CD4-positive, alpha-beta T cell treated with Interleukin-12 subunit alpha and Interleukin-12 subunit beta, for 1 hour (primary cell): ENCODE measurements around the gene NR5A2.
A peak's percentile ranks its signal among the peaks of the same experiment; 100 is the strongest.

ENCODE experiments used
- DNase-seq: peaks from one replicate; pipeline ENCODE4 v3.0.0-alpha.2; 2020

The NR5A2 gene

DNA sequence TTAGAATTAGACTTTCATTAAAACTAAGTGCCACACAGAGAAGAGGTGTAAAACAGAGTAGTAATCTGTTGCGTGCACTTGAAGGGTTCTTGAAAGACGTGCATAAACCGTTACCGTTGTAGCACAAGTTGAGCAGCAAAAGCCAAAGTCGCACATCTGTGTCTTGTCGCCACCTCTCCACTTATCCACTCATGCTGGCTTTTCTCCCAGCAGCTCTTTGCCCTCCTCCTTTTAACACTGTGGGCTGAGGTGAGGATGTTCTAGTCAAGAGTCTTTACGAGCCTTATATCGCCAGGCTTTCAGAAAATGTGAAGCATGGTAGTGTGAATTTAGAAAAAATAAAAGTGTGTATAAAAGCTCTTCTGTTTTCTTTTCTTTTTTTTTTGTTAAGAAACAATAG is 48.0 kb downstream of the NR5A2 start:
- no peak for DNase-seq

DNA sequence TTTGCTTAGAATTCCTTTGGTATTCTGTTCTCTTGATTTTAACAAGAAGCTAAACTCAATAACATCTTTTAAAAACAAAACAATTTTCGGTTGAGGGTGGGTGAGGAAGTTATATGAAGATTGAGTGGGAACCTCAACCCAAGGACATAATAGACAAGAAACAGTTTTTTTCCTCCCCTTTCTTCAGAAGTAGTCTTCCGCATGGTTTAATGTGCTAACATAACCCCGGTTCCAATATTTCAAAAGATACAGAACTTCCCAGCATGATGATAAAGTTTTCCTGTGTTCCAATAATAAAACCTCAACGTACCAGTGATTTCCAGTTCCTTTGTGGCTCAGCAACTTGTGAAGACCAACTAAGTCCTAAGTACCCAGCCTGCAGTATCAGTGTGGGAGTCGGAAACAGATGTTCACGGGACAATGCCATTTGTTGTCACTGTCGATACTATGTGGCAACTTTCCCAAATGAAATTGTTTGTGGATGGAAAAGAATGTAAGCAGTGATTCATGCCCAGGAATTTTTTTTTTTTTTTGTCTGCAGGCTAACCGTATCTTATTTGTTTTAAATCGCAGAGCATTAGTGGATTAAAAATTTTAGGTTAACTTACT is 48.5 kb downstream of the NR5A2 start:
- DNase-seq = no peak

DNA sequence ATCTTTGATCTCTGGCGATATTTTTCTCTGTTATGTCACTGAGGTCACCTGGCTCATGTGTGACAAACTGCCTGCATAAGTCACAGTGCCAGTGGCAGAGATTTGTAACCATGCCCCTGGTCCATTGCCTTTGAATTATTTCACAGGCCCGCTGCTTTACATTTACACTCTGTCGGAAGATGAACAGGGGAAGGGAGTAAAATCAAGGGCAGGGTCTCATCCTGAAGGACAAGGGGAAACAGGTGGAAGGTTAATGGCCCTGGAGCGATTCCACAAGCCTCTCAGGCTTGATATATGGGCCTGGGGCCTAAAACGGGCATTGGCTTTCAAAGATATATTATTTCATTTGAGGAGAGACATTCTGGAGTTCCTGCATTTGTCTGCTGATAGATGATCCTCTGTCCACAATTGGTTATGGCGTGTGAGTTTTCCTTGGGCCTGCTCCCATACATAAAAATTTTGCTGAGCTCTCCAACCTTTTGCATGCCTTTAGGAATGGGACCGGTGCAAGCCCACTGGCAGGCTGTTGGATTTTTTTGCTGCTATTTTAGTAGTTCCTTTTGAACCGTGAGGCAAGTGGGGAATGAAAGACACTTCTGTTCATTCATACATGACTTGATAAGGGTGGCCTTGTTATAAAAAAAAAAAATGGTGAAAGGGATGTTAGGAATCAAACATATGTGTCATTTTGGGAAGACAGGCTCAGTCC is 51.9 kb downstream of the NR5A2 start:
- DNase-seq = no peak

DNA sequence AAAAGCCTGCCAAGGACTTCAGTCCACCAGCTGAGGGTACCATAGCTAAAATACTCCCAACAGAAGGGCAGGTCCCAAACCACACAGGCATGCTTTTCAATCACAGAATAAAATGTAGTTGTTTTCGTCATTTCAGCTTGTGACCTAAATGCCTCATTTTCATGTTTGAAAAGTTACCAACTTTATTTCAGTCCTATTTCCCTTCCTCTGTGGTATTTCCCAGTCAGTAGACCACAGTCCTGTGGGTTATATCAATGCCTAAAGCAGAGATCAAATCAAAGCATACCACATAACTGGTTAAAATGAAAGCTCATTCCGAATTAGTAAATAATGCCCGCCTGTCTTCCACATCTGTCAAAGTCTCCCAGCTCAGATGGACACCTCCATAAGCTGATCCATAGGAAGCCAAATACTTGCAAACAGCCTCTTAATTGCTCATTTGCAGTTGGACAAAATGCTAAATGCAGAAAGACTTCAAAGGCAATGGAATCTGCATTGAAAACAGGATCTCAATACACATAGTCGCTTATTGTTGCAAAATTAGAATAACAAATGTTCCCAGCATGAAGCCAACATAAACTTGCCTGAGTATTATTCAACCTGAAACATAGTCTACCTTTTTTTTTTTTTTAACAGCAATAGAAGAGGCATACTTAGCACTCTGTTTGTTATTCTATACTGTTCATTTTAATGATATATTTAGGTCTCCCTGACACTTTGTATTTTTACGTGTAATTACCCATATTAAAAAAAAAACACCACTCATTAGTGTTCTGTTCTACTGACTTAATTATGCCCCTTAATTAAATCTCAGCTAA is 53.9 kb downstream of the NR5A2 start:
- DNase-seq = no peak

DNA sequence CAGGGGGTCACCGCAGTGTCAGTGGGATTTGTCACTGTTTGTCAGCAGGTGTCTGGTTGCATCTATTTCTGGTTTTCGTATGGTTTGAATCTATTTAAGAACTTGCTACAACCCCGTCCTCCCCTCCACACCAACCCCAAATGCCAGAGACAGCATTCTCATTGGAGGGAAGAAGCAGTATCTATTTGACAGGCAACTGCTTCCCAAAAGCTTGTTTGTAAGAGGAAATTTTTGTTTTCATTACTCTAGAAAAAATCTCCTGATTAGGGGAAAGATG is 54.4 kb downstream of the NR5A2 start:
- DNase-seq = no peak

DNA sequence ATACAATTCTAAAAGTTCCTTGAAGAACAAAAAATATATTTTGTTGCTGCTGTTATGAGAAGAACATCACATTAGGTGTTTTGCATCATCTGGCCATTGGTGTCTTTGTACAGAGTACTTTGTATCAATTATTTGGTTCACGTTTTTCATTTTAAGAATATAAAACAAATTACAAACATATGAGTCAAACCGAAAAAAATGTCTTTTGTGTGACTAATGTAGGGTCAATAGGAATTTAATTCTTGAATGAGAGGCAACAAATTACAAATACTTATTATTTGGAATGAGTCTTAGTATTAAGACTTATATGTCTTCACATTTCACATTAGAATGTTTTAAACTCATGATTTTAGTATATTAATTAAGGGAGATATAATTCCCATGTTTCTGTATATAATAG is 54.8 kb downstream of the NR5A2 start:
- no peak for DNase-seq

DNA sequence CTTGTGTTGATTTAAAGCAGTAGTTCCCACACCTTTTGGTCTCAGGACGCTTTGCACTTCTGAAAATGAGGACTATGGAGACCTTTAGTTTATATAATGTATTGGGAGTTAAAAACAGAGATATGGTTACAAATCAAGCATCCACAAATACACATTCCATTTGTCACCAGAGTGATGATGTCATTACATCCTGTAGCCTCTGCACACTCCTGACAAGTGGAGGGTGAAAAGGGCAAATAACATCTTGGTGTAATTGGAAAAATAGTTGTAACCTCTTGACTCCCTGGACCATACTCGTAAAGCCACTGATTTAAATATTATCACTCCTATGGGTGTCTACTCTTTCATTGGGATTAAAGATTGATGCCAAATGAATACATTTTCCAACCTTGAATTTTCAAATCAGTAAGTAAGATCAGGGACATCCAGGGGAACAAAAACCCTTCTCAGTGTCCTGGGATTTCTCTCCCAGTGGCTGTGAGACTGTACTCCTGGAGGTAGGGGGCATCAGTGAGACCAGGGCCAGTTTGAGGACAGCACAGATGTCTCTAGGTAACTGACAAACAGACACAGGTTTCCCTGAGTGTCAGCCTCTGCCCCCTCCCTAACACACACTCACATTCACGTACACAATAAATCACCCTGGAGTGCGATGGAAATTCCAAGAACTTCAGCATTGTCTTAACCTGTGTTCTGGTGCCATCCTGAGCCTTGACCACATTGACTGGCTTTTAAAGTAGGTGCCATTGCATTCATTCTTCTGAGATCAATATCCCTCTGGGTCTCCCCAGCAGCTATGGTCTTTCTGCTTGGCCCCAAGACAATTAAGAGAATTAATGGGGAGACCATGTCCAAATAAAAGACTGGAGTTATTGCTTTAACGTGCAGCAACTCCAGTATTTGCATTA is 63.0 kb downstream of the NR5A2 start:
- DNase-seq = no peak

DNA sequence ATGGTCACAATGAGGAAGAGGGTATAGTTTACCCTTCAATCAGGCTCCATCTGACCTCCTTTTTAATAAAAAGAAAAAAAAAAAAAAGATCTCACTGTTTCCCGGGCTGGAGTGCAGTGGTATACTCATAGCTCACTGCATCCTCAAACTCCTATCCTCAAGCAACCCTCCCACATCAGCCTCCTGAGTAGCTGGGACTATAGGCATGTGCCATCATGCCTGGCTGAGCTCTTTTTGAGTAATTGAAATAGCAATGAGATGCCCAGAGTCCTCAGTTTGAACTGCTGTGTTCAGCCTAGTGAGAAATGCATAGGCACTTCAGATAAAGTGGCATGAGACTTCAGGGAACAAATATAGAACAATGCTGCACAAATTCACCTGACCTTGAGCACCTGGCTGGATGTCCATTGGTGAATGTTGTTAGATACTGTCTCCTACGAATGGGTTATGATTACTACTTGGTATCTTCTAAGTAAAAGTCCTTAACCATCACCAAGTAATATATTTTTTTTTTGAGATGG is 67.6 kb downstream of the NR5A2 start:
- no peak for DNase-seq

DNA sequence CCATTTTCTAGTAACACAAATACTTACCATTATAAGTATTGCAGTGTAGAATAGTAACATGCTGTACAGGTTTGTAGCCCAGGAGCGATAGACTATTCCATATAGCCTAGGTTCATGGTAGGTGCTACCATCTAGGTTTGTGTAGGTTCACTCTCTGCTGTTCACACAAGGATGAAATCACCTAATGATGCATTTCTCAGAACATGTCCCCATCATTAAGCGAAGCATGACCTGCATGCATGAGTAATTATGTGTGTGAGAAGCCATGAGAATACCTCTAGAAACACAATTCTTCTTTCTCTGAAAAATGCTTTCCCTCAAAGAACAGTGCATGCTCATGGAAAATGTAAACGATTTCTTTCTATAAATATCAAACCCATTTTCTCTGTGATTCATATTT is 69.3 kb downstream of the NR5A2 start:
- no peak for DNase-seq

DNA sequence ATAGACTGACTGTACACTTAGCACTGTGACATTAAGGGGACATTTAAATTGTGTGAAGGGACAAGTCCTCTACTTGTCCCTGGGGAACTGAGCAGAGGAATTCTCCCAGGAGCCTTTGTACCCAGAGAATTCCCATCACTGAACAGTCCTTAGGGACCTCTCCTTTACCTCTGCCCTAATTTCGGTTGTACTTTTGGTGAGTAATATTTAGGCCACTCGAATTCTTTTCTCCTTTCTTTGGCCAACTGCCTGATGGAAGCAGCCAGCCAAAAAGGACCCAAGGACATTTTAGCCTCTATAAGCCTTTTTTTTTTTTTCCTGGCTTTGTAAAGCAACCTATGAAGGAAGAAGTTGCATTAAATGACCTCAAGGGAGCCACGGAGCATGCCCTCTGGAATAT is 71.5 kb downstream of the NR5A2 start:
- DNase-seq = no peak

DNA sequence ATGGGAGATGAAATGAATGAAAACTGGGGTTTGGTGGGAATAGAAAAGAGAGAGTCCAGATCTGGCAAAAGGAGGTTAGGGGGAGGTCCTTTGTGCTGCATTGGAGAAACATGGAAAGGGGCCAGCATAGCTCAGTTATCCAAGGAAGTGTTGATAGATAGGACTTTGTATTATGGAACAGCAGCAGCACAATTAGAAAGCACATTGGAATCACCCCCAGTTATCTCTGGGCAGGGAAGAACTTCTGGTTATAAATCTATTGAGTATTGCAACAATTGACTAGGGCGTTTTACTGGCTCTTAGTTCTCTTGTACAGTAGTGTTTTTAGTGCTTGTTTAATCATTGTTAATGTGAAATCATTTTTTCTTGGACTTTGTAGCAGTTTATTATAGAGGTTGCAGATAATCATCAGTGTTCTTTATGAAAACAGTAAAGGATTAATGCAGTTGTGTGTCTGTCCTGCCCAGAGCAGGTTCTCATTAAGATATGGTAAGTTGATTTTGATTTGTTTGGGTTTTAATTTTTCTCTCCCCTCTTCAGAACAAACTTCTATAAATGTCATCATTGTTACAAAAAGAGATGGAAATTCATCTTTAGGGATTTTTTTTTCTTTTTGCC is 76.6 kb downstream of the NR5A2 start:
- DNase-seq = no peak

DNA sequence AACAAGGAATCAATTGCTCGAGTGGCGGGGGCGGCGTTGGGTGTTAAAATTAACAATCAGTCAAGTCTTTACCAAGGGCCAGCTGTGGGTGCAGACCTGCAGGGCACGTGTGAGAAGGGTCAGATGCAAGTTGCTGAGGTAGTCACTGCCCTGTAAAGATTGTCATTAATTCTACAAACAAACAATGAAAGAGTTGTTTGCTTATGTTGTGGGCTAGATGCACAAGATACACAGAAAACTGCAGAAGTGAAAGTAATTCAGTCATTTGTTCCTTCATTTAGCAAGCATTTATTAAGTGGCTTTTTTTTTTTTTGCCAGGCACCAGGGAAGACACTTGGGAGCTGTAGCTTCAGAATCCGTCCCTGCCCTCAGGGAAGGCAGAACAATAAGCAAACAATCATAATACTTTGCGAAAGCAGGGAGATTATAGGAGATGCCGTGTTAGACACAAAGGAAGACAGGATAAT is 79.5 kb downstream of the NR5A2 start:
- DNase-seq = no peak

DNA sequence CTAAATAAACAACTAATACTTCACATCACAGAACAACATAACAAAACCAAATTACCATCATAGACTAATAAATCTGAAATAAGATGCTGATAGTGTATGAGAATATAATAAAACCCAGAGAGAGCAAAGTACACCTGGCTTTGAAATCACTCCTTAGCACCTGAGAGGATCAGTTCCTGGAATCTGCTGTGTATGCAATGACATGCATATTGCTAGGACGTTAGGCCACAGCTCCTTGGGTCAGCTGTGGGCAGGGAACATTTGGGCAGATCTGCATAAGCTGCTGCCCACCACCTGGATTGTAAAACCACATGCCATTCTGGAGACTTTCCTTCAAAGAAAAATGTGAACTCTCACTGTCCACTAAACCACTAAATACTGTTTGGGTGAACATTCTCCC is 81.1 kb downstream of the NR5A2 start:
- DNase-seq = no peak

DNA sequence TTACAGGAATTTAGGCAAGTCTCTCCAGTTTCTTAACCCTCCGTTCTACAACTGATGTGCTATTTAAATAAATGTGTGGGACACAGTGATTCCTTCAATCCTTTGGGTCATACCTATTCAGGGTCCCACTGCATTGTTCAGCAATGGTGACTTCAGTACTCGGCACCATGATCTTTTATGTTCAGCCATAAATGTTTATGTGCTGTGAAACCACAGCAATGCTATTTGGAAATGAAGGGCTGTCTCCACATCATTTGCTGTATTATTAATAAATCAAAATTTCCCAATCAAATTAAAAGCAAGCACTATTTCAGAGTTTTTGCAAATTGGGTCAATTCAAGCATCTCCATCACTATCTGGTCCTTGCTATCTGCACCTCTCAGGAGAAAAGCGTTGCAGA is 84.8 kb downstream of the NR5A2 start:
- no peak for DNase-seq

DNA sequence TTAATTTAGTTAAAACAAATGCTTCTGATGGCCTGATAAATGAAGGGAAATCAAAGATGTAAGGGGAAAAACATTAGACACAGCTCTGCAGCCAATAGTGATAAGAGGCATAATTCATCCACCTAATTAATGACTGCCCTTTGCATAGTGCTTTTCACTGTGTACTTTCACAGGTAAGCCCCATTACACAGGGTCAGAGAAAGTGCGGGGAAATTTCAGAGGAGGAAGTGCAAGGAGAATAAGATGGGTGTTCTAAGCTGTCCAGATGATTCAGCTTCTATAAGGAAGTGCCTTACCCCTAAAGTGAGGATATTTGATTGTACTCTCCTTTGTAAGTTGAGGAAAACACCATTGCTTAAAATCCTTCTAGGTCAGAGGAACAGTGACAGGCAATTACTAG is 88.0 kb downstream of the NR5A2 start:
- no peak for DNase-seq

DNA sequence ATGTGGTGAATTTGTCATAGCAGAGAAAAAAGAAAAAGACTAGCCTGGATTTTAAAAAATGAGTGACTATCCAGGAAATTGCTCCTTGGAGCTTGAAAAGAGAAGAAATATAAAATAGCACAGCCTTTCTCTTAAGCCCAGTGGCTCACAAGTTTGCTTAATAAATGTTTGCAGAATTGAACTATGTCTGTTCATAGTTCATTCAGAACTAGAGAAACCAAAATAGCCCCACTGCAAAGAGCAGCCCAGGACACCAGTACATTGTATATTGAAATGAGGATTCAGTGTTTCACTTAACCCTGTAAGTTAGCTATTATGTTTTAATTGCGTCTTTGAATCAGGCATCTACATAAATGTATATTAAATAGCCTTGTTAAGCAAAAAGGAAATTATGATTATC is 88.8 kb downstream of the NR5A2 start:
- DNase-seq = no peak

DNA sequence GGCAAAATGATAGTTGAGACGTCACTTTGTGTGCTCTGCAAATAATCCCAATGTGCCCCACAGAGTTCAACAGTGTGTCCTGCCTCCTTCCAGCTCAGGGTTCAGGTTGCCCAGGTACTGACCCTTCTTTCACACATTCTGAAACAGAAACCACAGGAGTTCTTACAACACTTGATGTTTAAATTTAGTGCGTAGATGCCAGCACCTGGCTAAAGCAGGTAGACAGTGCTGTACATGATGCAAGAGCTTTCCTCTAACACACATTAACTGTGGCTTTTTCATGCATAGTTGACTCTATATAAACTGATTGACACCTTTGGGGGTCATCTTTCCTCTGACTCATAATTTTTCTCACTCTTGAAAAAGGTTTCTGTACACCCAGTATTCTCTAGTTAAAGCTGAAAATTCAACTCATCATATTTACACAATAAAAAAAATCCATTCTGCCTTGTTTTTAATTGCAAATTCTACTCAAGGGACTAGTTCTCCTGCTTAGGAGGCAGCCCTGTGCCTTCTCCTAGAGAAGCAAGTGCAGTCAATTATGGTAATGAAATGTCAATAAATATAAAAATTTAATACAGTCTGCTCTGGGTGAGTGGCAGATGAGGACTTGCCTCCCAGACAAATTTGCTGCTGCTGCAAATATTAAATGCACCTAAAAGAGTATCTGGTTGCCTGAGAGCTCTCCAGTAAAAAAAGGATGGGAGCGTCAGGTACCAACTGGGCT is 91.4 kb downstream of the NR5A2 start:
- DNase-seq = no peak

DNA sequence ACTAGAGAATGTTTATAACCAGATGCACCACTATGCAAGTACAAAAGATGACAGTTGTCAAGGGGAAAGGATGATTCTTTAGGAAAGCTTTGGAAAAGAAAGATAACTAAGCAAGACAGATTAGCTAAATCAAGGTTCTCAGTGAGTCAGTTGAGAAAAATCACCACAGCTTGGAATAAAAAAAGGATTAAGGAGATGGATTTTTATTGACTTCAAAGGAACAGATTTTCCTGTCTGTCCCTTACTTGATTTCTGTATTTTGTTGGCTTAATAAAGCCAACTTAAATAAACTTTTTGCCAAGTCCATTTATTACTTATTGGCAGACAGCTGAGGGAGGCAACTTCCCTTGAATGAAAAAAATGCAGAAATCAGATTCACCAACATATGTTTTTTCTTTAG is 93.9 kb downstream of the NR5A2 start:
- no peak for DNase-seq

DNA sequence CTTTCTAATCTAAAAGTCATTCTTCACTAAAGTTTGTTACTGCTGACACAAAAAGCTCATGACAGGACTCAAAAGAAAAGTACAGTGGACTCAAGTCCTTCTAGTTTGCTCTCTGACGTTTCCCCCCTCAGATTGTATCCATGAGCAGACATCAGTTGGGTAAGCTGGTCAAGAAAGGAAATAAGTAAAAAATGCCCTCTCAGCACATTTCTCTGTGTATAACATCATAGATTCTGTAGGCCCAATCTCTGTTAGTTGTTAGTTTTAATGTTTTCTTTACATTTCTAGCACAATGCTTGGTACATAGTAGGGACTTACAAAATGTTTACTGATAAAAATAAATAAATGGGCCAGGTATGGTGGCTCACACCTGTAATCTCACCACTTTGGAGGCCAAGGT is 96.8 kb downstream of the NR5A2 start:
- no peak for DNase-seq

DNA sequence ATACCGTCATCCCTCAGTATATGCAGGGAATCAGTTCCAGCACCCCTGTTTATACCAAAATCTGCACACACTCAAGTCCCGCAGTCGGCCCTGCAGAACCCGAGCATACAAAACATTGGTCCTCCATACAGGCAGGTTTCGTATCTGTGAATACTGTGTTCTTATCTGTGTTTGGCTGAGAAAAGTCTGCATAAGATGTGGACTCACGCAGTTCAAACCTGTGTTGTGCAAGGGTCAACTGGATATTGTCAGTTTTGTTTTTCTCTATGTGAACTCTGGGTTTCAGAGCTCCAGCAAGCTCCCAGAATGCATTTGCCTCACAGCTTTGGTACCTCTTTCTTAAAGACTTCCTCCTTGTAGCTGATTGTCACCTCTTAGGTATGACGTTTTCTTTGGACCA is 100.6 kb downstream of the NR5A2 start:
- DNase-seq = no peak

DNA sequence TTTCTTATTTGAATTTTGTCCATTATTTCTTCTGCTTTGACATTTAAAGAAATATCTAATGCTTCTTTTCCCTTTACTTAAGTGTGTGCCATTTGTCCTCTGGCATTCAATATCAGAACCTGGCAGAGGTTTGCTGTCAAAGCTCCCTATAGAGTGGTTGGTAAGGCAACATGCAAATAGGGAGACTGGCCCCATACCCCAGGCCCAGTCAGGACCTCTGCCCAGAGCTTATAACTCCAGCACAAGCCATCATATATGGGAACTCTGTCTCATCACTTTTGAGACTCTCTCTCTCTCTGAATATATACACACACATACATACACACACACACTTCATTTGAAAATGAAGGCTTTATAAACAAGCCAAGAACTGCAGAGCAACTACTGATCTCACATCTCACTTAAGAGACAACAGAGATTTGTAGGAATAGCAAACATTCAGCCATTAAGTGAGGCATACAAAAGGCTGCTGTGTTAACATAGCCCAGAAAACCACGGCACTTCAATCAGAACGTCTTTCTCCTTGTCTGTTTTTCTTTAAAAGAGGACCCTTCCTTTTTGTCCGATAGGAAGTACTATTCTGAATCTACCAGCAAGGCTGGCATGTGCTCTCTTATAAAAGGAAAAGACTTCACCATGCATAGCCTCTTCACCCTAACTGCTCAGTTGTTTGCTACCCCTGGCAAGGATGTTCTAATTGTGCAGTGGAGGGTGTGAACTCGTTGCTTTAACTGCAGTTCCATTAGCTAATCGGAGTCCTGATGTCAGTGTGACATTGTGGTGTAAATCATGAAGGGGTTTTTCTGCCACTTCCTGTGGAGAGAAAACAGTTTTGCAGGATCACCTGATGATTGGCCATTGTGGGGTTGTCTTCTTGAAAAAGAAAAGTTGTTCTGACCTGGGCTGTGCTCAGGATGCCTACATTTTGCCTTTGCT is 101.7 kb downstream of the NR5A2 start:
- DNase-seq = peak; percentile 50
